ENCODE measurements around the gene LEMD3. TPM values are rescaled to one million over a fixed set of nuclear protein-coding genes. Genes with fewer than 3 reads are reported as not detected.

The LEMD3 gene
- total RNA-seq, 4 donors from 2014 or later, result 16.1 to 46.6 (median 30.0) TPM

- Histone ChIP-seq H3K4me3 (no peak overlapping the region), H3K27me3 (no peaks in the 10 kb centered on the region), H3K36me3 (no peaks in the 10 kb centered on the region), H3K9me3 (no peaks in the 10 kb centered on the region), H3K27ac (no peak overlapping the region), H3K4me1 (peaks cover 0 to 17% (median 0%) of the 10 kb centered on the region in 3 donors)
- TF ChIP-seq POLR2A (IDR thresholded peaks at IDR 0.05), result no peak
- TF ChIP-seq CTCF (IDR thresholded peaks at IDR 0.05), result no peak
- DNase-seq, result no peak
- intact Hi-C loops (cut with DNase I), result no loop called here
Observed at GRCh38 chr12:65205886-65206285, 36.5 kb downstream of the LEMD3 start.

- no peak overlapping the region for H3K27ac ChIP-seq
- TF ChIP-seq POLR2A (IDR thresholded peaks at IDR 0.05) (no peak), CTCF (IDR thresholded peaks at IDR 0.05) (no peak)
- intact Hi-C loops (cut with DNase I), result no loop called here
- WGBS, 2 donors, result 90 to 93% methylated on average over 2 of the region's 2 CpGs
- peaks cover 0 to 17% (median 0%) of the 10 kb centered on the region in 3 donors for H3K4me1 ChIP-seq
- H3K27me3 ChIP-seq, result no peaks in the 10 kb centered on the region
- H3K9me3 ChIP-seq, result no peaks in the 10 kb centered on the region
- no peak overlapping the region for H3K4me3 ChIP-seq
- no peak for DNase-seq
- peaks cover 0 to 8% (median 0%) of the 10 kb centered on the region in 3 donors for H3K36me3 ChIP-seq
Observed at GRCh38 chr12:65208125-65208524, 38.7 kb downstream of the LEMD3 start.

GRCh38 chr12:65208964-65209654 is 39.7 kb downstream of the LEMD3 start:
- peaks cover 0 to 13% (median 0%) of the 10 kb centered on the region in 3 donors for H3K36me3 ChIP-seq
- no peaks in the 10 kb centered on the region for H3K9me3 ChIP-seq
- H3K27ac ChIP-seq, result no peak overlapping the region
- DNase-seq, result no peak
- TF ChIP-seq POLR2A (IDR thresholded peaks at IDR 0.05), result no peak
- no peak for TF ChIP-seq CTCF (IDR thresholded peaks at IDR 0.05)
- 72 to 78% methylated on average over 3 of the region's 3 CpGs for WGBS, 2 donors
- peaks cover 0 to 17% (median 0%) of the 10 kb centered on the region in 3 donors for H3K4me1 ChIP-seq
- intact Hi-C loops (cut with DNase I), result no loop called here
- H3K27me3 ChIP-seq, result no peaks in the 10 kb centered on the region
- H3K4me3 ChIP-seq, result no peak overlapping the region

GRCh38 chr12:65209655-65210043 is 40.3 kb downstream of the LEMD3 start:
- H3K4me1 ChIP-seq, result peaks cover 0 to 17% (median 0%) of the 10 kb centered on the region in 3 donors
- no peak for TF ChIP-seq CTCF (IDR thresholded peaks at IDR 0.05)
- TF ChIP-seq POLR2A (IDR thresholded peaks at IDR 0.05), result no peak
- intact Hi-C loops (cut with DNase I), result no loop called here
- H3K9me3 ChIP-seq, result no peaks in the 10 kb centered on the region
- H3K27ac ChIP-seq, result no peak overlapping the region
- 35 to 43% methylated on average over 2 of the region's 2 CpGs for WGBS, 2 donors
- no peak for DNase-seq
- H3K27me3 ChIP-seq, result no peaks in the 10 kb centered on the region
- H3K4me3 ChIP-seq, result no peak overlapping the region
- peaks cover 0 to 17% (median 0%) of the 10 kb centered on the region in 3 donors for H3K36me3 ChIP-seq

- Histone ChIP-seq H3K27me3 (no peaks in the 10 kb centered on the region), H3K4me3 (no peak overlapping the region), H3K36me3 (peaks cover 0 to 58% (median 12%) of the 10 kb centered on the region in 3 donors), H3K4me1 (no peaks in the 10 kb centered on the region), H3K9me3 (peaks cover 0 to 17% (median 15%) of the 10 kb centered on the region in 3 donors), H3K27ac (no peak overlapping the region)
- DNase-seq, result no peak
- TF ChIP-seq POLR2A (IDR thresholded peaks at IDR 0.05) (no peak), CTCF (IDR thresholded peaks at IDR 0.05) (no peak)
- intact Hi-C loops (cut with DNase I), result no loop called here
Observed at GRCh38 chr12:65217086-65217485, 47.7 kb downstream of the LEMD3 start.

Measured in esophagus squamous epithelium (tissue), 5 donors.